Choroid plexus epithelial cell (primary cell): ENCODE measurements around the gene KRI1.
A peak's percentile ranks its signal among the peaks of the same experiment; 100 is the strongest.

Experiments used
- DNase-seq: peaks from one replicate; pipeline ENCODE4 v3.0.0-alpha.2; 2010; ENCODE audit warnings: low read depth
- H3K4me3 ChIP-seq: 2 replicates; pipeline ENCODE4 v1.5.1; 2011; ENCODE audit warnings: low read depth, mild to moderate bottlenecking, control low read depth, low read length, moderate library complexity
- TF ChIP-seq, protein P1 (sequence below): conservative IDR thresholded peaks from 2 replicates; pipeline ENCODE4 v1.5.1; 2011; ENCODE audit warnings: low read depth, mild to moderate bottlenecking, control low read depth, inconsistent platforms, low read length, moderate library complexity

KRI1 gene

DNA sequence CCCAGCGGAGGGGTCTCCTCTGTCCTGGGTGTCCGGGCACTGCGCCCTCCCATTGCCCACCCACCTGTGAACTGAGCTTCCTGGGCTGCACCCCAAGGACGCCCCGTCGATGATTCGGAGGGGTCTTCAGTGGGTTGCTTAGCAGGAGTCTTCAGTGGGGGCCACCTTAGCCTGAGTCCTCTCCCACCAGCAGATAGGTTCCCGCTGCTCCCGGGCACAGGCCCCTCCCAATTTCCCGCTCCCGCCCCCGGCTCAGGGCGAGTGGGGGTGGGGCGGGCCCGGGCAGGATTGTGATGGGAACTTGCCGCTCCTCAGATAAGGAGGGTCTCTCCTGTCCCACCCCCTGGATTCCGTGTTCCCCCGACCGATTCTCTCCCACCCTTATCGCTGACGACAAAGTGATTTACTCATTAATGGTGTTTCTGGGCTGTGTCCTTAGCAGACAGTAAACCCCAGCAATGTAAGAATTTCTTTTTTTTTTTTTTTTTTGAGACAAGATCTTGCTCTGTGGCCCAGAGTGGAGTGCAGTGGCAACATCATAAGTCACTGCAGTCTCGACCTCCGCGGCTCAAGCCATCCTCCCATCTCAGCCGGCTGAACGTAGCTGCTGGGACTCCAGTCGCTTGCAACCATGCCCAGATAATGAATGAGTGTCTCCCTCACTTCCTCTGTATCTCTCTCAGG lies 47.9 kb downstream of the KRI1 start:
- peak overlapping the region; percentile 33 for H3K4me3 ChIP-seq
- peak; percentile 15 for DNase-seq
- TF ChIP-seq, protein P1, sequence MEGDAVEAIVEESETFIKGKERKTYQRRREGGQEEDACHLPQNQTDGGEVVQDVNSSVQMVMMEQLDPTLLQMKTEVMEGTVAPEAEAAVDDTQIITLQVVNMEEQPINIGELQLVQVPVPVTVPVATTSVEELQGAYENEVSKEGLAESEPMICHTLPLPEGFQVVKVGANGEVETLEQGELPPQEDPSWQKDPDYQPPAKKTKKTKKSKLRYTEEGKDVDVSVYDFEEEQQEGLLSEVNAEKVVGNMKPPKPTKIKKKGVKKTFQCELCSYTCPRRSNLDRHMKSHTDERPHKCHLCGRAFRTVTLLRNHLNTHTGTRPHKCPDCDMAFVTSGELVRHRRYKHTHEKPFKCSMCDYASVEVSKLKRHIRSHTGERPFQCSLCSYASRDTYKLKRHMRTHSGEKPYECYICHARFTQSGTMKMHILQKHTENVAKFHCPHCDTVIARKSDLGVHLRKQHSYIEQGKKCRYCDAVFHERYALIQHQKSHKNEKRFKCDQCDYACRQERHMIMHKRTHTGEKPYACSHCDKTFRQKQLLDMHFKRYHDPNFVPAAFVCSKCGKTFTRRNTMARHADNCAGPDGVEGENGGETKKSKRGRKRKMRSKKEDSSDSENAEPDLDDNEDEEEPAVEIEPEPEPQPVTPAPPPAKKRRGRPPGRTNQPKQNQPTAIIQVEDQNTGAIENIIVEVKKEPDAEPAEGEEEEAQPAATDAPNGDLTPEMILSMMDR, result no peak

DNA sequence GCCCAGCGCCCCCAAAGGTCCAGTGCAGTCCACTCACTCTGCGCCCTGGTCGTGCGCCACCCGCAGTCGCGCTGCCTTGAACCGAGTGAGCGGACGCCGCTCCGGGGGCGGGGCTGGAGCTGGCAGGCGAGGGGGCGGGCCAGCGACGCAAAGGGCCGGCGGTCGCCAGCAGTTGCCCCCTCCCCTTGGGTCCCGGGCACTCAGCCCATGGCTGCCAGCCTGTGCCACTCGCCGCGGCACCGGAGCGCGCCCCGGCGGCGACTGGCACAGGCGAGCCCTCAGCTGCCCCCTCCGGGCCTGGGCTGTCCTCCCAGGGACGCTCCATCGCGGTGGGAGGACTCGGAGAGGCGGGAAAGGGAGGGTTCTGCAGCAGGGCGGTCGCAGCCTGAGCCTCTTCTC lies 48.5 kb downstream of the KRI1 start, which contains the start of gene S1PR5:
Gene S1PR5 (minus strand): TSS at position 87 of the 399 bp plus-strand sequence. CDS start 2,436 bp downstream, outside the sequence.
- TF ChIP-seq, protein P1, result no peak
- peak within 1 kb of the TSS; percentile 33 for H3K4me3 ChIP-seq
- no peak for DNase-seq

DNA sequence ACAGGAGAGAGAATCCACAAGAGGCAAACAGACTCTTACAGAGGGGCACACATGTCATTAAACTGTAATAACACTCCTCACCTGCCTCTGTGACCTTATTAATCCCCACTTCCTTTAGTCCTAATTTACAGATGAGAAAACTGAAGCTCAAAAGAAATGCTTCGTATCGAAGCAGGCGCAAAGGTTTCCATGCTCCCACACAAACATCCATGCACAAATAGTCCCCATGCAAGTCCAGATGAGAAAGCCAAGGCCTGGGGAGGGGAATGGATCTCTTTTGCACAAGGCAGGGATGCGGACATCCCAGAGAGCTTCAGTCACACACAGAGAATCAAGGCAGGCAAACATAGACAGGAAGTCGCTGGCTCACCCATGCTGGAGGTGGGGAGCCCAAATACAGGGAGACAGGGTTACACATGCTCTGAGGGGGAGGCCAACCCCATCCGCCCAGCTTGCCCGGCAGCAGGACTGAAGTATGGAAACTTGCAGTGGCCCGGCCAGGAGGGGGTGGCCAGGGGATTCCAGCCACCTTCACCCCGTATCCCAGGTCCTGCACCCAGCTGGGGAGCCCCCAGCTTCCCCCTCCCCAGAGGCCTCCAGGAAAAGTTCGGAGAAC lies 49.0 kb downstream of the KRI1 start:
- no peak for DNase-seq
- peak overlapping the region; percentile 33 for H3K4me3 ChIP-seq
- TF ChIP-seq, protein P1, result no peak

DNA sequence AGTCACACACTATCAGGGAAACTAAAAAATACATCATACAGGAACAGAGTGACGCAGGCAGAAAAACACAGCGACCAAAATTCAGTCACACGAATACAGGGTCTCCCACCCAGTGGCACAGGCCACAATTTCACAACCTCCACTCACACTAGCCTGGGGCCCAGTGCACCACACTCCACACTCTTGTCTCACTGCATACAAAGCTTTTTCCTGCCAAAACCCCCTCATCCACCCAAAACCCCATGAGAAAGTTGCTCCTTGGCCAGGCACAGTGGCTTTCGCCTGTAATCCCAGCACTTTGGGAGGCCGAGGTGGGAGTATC lies 49.8 kb downstream of the KRI1 start:
- TF ChIP-seq, protein P1, result no peak
- DNase-seq, result no peak
- H3K4me3 ChIP-seq, result no peak overlapping the region

DNA sequence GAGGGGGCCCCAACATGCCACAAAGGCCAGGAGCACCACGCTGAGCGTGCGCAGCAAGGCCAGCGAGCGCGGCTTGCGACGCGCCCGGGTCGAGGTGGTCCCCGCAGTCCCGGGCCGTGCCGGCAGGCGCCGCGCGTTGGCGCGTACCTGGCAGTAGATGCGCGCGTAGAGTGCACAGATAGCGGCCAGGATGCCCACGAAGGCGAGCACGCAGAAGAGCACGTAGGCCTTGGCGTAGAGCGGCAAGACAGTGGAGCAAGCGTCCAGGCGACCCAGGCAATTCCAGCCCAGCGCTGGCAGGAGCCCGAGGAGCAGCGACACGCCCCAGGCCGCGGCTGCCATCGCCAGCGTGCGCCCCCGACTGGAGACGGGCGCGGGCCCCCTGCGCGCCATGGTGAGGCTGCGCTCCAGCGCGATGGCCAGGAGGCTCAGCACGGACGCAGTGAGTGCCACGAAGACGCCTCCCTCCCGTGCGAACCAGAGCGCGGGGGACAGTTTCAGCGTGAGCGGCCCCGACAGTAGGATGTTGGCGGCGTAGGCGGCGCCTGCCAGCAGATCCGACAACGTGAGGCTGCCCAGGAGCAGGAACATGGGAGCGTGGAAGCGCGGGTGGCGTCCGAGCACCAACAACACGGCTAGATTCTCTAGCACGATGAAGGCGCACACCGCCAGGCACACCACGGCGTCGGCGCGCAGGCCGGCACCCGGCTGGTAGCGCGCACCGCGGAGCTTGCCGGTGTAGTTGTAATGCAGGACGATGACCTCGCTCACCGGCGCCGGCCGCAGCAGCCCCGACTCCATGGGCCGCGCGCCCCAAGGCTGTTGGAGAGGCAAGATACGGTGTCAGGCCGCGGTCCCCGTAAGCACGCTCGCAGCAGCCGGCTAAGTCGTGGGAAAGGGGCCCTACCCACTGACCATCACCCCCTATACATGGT lies 51.3 kb downstream of the KRI1 start:
- TF ChIP-seq, protein P1, result no peak
- no peak overlapping the region for H3K4me3 ChIP-seq
- DNase-seq, result no peak

DNA sequence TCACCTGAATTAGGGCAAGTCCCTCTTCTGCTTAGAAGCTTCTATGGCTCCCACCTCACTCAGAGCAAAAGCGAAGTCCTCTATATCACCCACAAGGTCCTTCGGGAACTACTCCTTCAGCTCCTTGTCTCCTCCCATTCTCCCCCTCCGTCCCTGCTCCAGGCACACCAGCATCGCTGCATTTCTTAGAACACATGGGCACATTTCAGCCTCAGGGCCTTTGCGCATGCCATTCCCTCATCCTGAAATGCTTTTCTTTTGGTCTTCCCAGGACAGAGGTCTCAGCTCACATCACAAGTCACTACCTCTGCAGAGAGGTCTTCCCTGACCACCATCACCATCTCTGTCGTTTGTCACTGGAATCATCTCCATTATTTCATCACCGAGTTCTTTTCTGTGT lies 52.6 kb downstream of the KRI1 start:
- TF ChIP-seq, protein P1, result no peak
- no peak overlapping the region for H3K4me3 ChIP-seq
- no peak for DNase-seq
